GM19023 (cell line): ENCODE results near the gene CRISP2.

Experiments used
- ATAC-seq: cut with Tn5 transposase; IDR thresholded peaks from one replicate; pipeline ENCODE4 v1.9.1; 2021; ENCODE audit warnings: mild to moderate bottlenecking, moderate library complexity; ENCODE audit not compliant: unreplicated experiment

The CRISP2 gene

DNA sequence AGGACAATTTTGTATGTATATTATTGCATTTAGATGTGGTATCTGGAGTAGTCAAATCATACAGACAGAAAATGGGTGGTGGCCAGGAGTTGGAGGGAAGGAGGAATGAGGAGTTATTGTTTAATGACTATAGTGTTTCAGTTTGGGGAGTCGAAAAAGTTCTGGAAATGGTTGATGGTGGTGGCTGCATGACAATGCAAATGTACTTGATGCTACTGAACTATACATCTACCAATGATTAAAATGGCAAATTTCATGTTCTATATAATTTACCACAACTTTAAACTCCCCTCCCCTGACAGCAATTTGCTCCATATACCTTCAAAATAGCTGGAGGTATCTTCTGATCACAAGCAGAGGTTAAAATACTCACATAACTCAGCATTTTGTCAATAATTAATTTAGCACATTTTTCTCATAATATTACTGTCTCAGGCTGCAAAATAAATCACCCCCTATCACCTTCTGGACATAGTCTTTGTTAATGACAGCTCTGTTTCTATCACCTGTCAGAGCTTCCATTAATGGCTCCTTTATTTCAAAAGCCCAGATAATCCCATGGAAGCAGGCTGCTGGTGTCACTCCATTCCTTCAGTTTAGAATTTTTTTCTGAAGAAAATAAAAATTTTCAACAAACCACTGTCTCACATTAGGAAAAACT lies 51.0 kb downstream of the CRISP2 start:
- ATAC-seq = no peak

DNA sequence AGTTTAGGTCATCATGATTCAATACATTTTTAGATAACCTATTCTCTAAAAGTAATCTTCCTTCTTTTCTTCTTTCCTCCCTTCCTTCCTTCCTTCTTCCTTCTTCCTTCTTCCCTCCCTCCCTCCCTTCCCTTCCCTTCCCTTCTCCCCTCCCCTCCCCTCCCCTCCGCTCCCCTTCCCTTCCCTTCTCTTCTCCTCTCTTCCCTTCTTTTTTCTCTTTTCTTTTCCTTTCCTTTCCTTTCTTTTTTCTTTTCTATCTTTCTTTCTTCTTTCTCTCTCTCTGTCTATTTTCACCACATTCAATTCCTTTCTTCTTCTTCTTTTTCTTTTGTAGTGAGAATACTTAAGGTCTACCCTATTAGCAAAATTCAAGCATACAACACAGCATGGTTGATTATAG lies 59.4 kb downstream of the CRISP2 start:
- no peak for ATAC-seq

DNA sequence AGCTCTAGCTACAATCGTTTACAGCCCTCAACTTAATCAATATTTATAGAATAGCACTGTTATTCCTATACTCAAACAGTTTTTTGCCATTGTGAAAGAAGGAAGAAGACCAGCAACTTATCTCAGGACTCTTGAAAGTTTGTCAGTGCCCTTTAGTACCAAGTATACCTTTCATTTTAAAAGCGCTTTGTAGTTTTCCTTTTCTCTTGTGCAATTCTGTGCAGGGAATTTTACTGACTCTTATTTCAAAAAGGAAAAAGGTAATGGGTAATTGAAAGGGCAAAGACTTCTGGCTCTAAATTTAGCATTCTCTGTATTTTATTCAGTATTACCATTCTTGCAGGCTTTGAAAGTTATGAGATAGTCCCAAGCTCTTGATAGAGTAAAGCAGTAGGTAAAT lies 59.9 kb downstream of the CRISP2 start:
- ATAC-seq = no peak

DNA sequence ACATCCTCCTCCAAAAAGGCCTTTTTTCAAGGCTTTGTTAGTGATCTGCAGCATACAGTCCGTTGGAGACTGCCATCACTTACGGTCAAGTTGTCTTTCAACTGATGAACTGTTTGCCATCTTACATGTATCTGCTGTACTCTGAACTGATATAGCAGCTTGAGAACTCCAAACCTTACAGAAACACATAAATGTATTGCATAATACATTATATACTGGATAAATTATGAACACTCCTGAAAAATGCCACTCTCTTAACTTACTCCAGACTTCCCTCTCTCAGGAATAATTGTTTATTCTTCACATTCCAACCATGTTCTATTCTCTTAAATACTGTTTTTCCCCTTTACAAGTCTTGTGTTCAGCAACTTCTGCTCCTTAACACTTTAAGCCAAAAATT lies 62.1 kb downstream of the CRISP2 start:
- ATAC-seq = no peak

DNA sequence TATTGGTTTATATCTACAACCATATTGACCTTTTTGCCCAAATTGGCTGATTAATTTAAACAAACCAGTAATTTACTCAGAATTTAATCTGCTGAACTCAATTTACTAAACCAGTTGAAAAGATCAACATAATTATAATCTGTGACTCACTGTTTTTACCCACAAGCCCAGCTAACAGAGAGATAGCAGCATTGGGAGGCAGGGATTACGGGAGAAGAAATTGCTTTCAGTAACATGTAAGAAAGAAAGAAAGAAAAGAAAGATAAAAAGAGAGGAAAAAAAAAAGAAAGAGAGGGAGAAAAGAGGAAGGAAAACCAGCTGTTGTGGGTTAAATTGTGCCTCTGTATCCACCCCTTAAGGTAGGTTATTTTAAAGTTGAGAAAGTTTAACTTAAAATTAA lies 63.4 kb downstream of the CRISP2 start:
- ATAC-seq = no peak

DNA sequence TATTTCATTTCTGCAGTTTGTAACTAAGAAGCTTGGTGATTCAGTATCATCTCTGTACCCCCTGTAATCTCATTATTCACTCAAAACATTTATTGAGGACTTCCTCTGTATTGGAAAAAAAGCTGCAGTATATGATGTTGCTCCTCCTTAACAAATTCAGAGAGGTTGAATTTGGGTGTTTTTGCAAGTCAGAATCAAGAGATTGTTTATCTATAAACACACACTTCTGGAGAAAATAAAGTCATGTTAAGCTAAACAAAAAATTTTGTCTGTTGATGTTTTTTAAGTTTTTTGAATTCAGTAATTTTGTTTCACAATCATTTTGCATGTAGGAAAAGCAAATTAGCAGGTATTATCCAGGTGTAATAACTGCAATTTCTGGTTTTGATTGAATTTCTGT lies 65.3 kb downstream of the CRISP2 start:
- ATAC-seq = no peak

DNA sequence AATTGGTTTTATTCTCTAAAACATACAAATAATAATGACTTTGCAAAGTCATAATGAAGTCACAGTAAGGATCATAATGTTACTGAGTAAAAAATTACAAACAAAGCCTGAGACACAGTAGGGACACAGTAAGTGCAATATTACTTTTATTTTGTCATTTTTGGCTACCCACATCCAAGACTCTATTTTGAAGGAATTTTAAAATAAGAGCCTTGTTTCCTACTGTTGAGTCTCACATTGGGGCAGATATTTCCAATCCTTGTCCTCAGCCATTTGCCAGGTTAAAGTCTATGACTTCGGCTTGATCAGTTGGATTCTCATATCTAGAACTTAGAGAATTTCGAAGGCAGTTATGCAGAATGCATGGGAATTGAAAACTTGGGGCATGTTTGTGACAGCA lies 65.9 kb downstream of the CRISP2 start:
- no peak for ATAC-seq

DNA sequence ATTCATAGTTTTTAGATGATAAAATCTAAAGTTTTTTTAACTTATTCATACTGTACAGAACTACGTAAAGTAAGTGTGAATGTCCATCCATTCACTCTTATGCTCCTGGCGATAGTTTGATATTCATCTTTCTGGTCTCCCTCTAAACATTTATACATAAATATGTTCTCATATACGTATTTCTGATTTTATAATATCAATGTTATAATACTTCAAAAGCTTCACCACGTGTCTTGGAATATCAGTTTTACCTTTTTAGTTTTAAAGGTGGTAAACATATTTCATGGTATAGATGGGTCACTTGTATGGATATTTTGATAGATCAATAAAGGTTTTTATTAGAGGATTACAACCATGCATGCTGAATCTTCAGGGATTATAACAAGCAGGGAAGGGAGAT lies 66.4 kb downstream of the CRISP2 start:
- ATAC-seq = no peak

DNA sequence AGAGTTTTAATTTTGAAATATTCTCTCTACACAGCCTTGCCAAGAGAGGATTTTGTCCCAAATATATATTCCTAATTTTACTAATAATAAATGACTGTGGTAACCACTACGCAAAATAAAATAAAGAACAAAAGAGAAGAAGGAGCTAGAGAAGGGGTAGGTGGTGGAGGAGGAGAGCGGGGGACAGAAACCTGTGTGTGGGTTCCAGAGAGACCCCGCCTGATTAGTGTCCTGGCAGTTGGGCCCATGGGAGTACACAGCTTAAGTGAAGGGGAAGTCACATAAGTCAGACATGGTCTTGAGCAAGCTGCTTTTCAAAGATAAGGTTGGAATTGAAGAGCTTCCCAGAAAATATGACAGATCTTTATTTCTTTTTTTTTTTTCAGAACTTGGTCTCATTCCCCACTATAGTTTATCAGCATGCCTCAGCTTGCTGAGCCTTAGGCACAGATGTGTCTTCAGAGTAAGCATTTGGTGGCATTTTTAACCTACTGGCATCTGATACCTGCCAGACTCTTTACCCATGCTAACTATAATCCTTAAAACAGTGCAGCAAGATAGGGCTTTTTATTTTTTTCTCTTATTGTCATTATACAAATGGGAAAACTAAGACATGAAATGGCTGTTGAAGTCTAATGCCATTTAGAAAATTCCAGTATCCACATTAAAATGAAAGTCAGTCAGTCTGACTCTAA lies 67.1 kb downstream of the CRISP2 start:
- no peak for ATAC-seq

DNA sequence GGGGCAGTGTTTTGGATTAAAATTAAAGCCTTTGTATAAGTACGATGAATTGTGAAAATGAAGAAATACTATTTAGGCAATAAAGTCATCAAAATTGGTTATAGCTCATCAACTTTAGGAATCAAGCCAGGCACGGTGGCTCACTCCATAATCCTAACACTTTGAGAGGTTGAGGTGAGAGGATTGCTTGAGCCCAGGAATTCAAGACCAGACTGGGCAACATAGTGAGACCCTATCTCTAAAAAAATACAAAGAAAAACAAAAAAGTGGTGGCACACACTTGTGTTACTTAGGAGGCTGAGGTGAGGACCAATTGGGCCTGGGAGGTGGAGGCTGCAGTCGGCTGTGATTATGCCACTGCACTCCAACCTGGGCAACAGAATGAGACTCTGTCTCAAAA lies 68.2 kb downstream of the CRISP2 start:
- ATAC-seq = no peak
